Left colon (tissue), 2 donors: Measurements from ENCODE around the gene LIPC. TPM values are rescaled to one million over a fixed set of nuclear protein-coding genes. Genes with fewer than 3 reads are reported as not detected.

Source experiments
- ATAC-seq: fragments of 200-7000 bp; cut with Tn5 transposase; one replicate; pipeline ENCODE4 v1.9.1; 2020; ENCODE audit warnings: mild to moderate bottlenecking, moderate library complexity
- DNase-seq, 2 donors: peaks; one replicate each; pipeline ENCODE4 v3.0.0-alpha.2; 2020
- intact Hi-C, 2 donors: fragments of 100-400 bp; cut with DNase I in 1 of 2; cut with micrococcal nuclease in 1 of 2; formaldehyde crosslinking; loops; one replicate each; pipeline versions ENCODE4 v1.11.2 to v1.14.0; 2022; cut with DNase I, micrococcal nuclease
- total RNA-seq, 2 donors: library from RNA; stranded (reverse); fragmentation: NEBNext Ultra II Directional; extraction: Animal tissue kit (Norgen Biotek cat#: 25700); gene quantifications; one replicate each; pipeline ENCODE4 v1.2.1, GENCODE V29; 2021
- donor health status: DM: no; HTN: no; CAD: no.
- donor health status: DM: yes; HTN: yes; CAD: no.

LIPC gene
- total RNA-seq, 2 donors from 2014 or later = 3.0 to 6.0 TPM

GRCh38 chr15:58553365-58553918 is 121.7 kb downstream of the LIPC start:
- intact Hi-C loops = no loop called here
- no peak for ATAC-seq

GRCh38 chr15:58554758-58555157 is 123.0 kb downstream of the LIPC start:
- ATAC-seq = no peak
- intact Hi-C loops = no loop called here
- no peak for DNase-seq

More at GRCh38 chr15:58553365-58553918, 121.7 kb downstream of the LIPC start:
- no peak for DNase-seq

GRCh38 chr15:58555162-58556027 is 123.6 kb downstream of the LIPC start:
- ATAC-seq (peak; percentile 25), DNase-seq (peak in 1 of 2 donors; percentile 43)
- intact Hi-C loops = no loop called here

GRCh38 chr15:58556028-58556361 is 124.2 kb downstream of the LIPC start:
- ATAC-seq = no peak
- intact Hi-C loops = no loop called here
- DNase-seq = no peak

GRCh38 chr15:58556541-58556940 is 124.8 kb downstream of the LIPC start:
- intact Hi-C loops = no loop called here
- no peak for DNase-seq
- no peak for ATAC-seq

DNA sequence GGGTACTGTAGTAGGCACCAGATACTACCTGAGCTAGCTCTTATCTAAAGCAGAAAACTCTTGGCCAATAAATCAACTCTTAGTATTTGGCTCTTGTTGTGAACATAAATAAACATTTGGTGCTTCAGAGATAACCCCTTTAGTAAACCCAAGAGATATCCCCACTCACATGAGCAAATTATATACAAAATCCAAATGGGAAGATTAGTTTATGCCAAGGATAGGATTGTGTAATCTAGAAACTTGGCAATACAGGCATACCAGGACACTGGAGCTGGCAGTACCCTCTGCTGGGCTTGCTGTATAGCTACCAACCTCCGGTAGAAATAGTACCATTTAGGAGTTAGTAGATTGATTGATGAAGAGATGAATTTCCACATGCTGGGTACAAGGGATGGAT is 127.0 kb downstream of the LIPC start:
- DNase-seq (no peak), ATAC-seq (no peak)
- intact Hi-C loops = no loop called here

- intact Hi-C loops = no loop called here
These were observed 128.3 kb downstream of the LIPC start for GRCh38 chr15:58559904-58560588.

DNA sequence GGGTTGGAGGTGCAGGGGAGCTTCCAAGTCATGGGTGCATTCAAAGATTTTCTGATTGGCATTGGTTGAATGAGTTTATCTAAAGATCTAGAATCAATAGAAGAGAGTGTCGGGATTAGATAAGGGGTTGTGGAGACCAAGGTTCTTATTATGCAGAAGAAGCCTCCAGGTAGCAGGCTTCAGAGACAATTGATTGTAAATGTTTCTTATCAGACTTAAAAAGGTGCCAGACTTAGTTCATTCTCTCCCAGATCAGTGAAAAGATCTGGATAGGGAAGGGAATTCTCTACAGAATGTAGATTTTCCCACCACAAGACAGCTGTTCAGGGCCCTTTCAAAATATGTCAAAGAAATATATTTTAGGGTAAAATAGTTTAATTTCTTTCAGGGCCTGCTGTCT is 129.5 kb downstream of the LIPC start:
- intact Hi-C loops = no loop called here
- DNase-seq = no peak
- peak; percentile 38 for ATAC-seq

More at GRCh38 chr15:58559904-58560588, 128.3 kb downstream of the LIPC start:
- DNase-seq (peak in 1 of 2 donors; percentile 56), ATAC-seq (peak; percentile 92)

DNA sequence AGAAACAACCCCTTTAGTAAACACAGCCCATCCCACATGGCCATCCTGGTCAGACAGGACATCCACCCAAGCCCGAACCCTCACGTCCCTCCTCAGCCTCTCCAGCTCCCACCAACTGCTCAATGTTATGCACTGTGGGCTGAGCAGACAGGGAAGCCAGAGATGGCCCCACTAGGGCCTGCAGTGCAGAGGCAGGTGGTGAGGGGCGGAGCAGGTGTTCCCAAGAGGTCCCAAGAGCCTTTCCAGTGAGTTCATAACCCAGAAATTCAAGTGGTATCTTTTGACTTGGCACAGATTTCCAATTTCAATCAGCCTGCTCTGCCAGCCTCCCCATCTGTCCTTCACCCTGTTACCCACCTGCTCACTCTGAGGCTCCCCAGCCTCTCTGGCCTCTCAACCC is 130.3 kb downstream of the LIPC start:
- DNase-seq = no peak
- ATAC-seq = no peak
- intact Hi-C loops = no loop called here

- intact Hi-C loops = no loop called here
- ATAC-seq (no peak), DNase-seq (no peak)
These were observed 133.2 kb downstream of the LIPC start for GRCh38 chr15:58564981-58565380.

- intact Hi-C loops = no loop called here
- ATAC-seq (no peak), DNase-seq (no peak)
These were observed 133.8 kb downstream of the LIPC start for GRCh38 chr15:58565619-58566018.

DNA sequence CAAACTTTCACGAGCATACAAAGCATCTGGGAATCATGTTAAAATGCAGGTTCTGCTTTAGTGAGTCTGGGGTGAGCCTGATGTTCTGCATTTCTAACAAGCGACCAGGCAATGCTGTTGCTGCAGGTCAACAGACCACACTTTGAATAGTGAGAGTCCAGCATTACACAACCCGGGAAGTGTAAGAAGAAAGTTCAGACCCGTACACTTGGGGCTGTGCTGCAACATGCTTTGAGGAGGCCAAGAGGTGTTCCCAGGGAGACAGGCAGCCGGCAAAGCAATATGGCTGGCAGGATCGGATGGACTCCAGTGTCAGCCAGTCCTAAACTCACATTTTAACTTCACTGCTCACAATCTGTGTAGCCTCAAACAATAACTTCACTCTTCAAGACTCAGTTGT is 134.2 kb downstream of the LIPC start:
- no peak for DNase-seq
- ATAC-seq = no peak
- intact Hi-C loops = no loop called here

GRCh38 chr15:58568157-58568571 is 136.4 kb downstream of the LIPC start:
- DNase-seq (peak; percentile 68 to 78), ATAC-seq (peak; percentile 83)
- intact Hi-C loops = no loop called here

GRCh38 chr15:58569455-58569854 is 137.7 kb downstream of the LIPC start:
- ATAC-seq = no peak
- no peak for DNase-seq
- intact Hi-C loops = no loop called here

DNA sequence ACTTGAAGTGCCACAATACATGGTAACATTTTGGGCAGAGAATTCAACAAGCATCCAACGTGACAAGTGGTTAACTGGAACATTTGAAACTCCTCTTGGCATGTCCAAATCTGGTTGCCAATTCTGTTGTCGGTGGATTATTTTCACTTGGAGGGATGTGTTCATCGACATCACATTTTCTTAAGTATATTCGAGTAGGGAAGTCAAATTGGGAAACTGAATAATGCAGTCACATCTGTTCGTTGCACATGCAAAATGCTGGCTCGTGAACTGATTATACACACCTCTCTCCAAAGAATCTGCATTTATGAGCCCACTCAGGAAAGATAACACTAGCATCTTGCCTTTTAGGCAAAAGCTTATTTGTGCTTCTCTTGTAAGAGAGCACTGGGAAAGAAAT is 139.7 kb downstream of the LIPC start:
- ATAC-seq (no peak), DNase-seq (no peak)
- intact Hi-C loops = no loop called here

GRCh38 chr15:58572521-58572920 is 140.7 kb downstream of the LIPC start:
- intact Hi-C loops = no loop called here
- DNase-seq (no peak), ATAC-seq (no peak)

DNA sequence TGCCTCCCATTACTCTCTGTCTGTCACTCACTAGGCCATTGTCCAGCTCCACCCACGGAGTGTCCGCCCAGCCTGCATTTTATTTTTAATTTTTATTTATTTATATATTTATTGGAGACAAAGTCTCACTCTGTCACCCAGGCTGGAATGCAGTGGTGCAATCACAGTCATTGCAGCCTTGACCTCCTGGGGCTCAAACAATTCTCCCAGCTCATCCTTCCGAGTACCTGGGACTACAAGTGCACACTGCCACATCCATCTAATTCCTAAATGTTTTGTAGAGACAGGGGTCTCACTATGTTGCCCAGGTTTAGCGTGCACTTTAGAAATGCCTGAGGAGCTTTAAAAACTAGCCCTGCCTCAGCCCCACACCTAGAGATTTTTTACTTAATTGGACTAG is 141.5 kb downstream of the LIPC start:
- ATAC-seq = peak; percentile 50
- DNase-seq = no peak

DNA sequence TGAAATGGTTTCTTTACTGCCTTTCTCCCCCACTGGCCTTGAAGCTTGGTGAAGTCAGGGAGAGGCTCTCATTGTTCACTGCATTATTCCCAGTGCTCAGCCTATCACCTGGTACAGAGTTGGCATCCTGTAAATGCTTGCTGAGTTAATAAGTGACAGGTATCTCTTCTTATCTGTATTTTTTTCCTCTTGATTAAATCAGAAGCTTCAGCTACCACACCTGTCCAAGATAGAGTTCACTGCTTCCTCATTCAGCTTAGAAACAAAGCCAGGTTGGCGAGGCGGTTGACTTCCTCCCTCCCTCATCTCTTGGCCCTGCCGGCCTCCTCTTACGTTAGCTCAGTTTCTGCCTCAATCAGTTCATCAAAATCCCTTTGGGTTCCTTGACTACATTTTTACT is 142.8 kb downstream of the LIPC start:
- ATAC-seq = peak; percentile 93
- intact Hi-C loops = no loop called here
- peak; percentile 68 to 69 for DNase-seq

More for the DNA sequence above, 141.5 kb downstream of the LIPC start:
- intact Hi-C loops = no loop called here

- intact Hi-C loops = no loop called here
- peak; percentile 23 for ATAC-seq
- no peak for DNase-seq
These were observed 143.4 kb downstream of the LIPC start for GRCh38 chr15:58575045-58575786.
